A673 (cell line): ENCODE measurements around the gene EYS. TPM values are rescaled to one million over a fixed set of nuclear protein-coding genes. Genes with fewer than 3 reads are reported as not detected.
"Not testable (repeated sequence)": the region's sequence is repeated elsewhere in the genome, so short reads cannot be mapped to it uniquely, and the experiment has no call there.

ENCODE experiments used
- BruUV-seq: library from RNA; stranded (reverse); fragments of 400-500 nt; replicated peaks from 2 replicates; lab custom pipeline; 2021; lab: Mats Ljungman, UMichigan
- CTCF ChIA-PET: fragments of 300-600 bp; sonication (Branson Sonifier 250); formaldehyde crosslinking; loops from one replicate; lab custom pipeline; 2022; ENCODE audit warnings: antibody characterized with exemption; lab: Charles Lee
- POLR2A ChIA-PET: fragments of 300-600 bp; sonication (Branson Sonifier 250); formaldehyde crosslinking; loops from one replicate; lab custom pipeline; 2022; ENCODE audit warnings: antibody characterized with exemption; ENCODE audit not compliant: low non-redundant PET; lab: Charles Lee
- DNase-seq: peaks from one replicate; pipeline ENCODE4 v3.0.0-alpha.2; 2015; ENCODE audit warnings: low spot score
- H3K27ac ChIP-seq: fragments of 200-600 bp; sonication (generic); 2 replicates; pipeline ENCODE4 v1.5.1; 2016; ENCODE audit warnings: mixed run types, low read depth, mild to moderate bottlenecking, mixed read lengths, antibody characterized with exemption, low read length; ENCODE audit not compliant: poor library complexity, severe bottlenecking
- H3K27me3 ChIP-seq: fragments of 200-600 bp; sonication (generic); replicated peaks from 2 replicates; pipeline ENCODE4 v1.6.1; 2017; ENCODE audit warnings: mixed run types, low read depth, mild to moderate bottlenecking, mixed read lengths, antibody characterized with exemption, low read length; ENCODE audit not compliant: insufficient read depth, poor library complexity
- H3K36me3 ChIP-seq: fragments of 200-600 bp; sonication (generic); 2 replicates; pipeline ENCODE4 v1.6.1; 2016; ENCODE audit warnings: mixed run types, mild to moderate bottlenecking, mixed read lengths, antibody characterized with exemption, low read length; ENCODE audit not compliant: insufficient read depth, poor library complexity, severe bottlenecking
- H3K4me1 ChIP-seq: fragments of 200-600 bp; sonication (generic); 2 replicates; pipeline ENCODE4 v1.6.1; 2017; ENCODE audit warnings: mixed run types, mild to moderate bottlenecking, mixed read lengths, antibody characterized with exemption, low read length; ENCODE audit not compliant: insufficient read depth, poor library complexity, severe bottlenecking
- H3K4me3 ChIP-seq: fragments of 200-600 bp; sonication (generic); 2 replicates; pipeline ENCODE4 v1.5.1; 2016; ENCODE audit warnings: low read depth, mixed run types, mild to moderate bottlenecking, mixed read lengths, low read length; ENCODE audit not compliant: poor library complexity, severe bottlenecking
- H3K9me3 ChIP-seq: fragments of 200-600 bp; sonication (generic); 2 replicates; pipeline ENCODE4 v1.6.1; 2016; ENCODE audit warnings: mixed run types, low read depth, mild to moderate bottlenecking, mixed read lengths, antibody characterized with exemption, low read length; ENCODE audit not compliant: poor library complexity, severe bottlenecking
- EZH2 ChIP-seq: fragments of 200-600 bp; sonication (generic); IDR thresholded peaks from 2 replicates; pipeline ENCODE4 v1.6.1; 2017; ENCODE audit warnings: borderline replicate concordance, low read depth, mild to moderate bottlenecking, mixed read lengths, antibody characterized with exemption, low read length; ENCODE audit not compliant: poor library complexity, severe bottlenecking
- intact Hi-C: fragments of 100-400 bp; cut with micrococcal nuclease; formaldehyde crosslinking; loops from one replicate; pipeline ENCODE4 v1.10.0; 2022; ENCODE audit not compliant: unreplicated experiment
- total RNA-seq: library from RNA; stranded (reverse); gene quantifications from 2 replicates; pipeline ENCODE4 v1.2.3, GENCODE V29; 2021
- TF ChIP-seq, protein P1 (sequence below): fragments of 300-800, 200-600 bp; sonication (generic); conservative IDR thresholded peaks from 2 replicates; pipeline ENCODE4 v1.5.1; 2017; ENCODE audit warnings: low read depth, mild to moderate bottlenecking, antibody characterized with exemption, low read length, moderate library complexity, mixed read lengths

The EYS gene
- total RNA-seq, 1 experiment from 2014 or later = 0.47 TPM

DNA sequence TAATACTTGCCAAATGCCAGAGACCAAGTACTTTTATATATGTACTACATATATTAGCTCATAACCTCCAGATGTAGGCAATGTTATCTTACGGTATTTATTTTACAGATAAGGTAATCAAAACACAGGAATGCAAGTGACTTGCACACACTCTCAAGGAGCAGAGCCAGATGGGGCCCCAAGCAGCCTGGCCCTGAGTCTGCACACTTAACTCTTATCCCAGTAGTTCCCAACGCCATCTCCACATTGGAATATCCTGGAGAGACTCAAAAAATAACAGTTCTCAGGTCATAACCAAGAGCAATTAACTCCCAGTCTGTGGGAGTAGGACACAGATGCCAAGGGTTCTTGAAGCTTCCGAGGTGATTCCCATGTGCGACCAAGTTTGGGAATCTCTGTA lies 1672.7 kb downstream of the EYS start:
- BruUV-seq = no TSS peak
- CTCF ChIA-PET = no interaction called here
- intact Hi-C loops = no loop called here

DNA sequence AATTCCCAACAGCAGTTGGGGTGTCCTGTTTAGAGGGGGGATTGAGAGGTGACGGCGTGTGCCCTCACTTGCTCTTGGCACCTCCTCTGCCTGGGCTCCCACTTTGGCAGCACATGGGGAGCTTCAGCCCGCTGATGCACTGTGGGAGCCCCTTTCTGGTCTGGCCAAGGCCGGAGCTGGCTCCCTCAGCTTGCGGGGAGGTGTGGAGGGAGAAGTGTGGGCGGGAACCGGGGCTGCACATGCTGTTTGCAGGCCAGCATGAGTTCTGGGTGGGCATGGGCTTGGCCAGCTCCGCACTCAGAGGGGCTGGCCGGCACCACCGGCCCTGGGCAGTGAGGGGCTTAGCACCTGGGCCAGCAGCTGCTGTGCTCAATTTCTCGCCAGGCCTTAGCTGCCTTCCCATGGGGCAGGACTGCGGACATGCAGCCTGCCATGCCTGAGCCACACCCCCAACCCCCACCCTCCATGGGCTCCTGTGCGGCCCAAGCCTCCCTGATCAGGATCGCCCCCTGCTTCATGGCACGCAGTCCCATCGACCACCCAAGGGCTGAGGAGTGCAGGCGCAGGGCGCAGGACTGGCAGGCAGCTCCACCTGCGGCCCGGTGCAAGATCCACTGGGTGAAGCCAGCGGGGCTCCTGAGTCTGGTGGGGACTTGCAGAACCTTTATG lies 1675.9 kb downstream of the EYS start:
- CTCF ChIA-PET, H3K9me3 ChIP-seq, intact Hi-C loops, H3K27ac ChIP-seq, H3K4me1 ChIP-seq, H3K27me3 ChIP-seq, POLR2A ChIA-PET, H3K36me3 ChIP-seq, BruUV-seq, H3K4me3 ChIP-seq, DNase-seq: not testable (repeated sequence)

More for the DNA sequence above, 1672.7 kb downstream of the EYS start:
- POLR2A ChIA-PET = no interaction called here
- Histone ChIP-seq H3K27ac (no peak overlapping the region), H3K4me3 (no peak overlapping the region), H3K36me3 (no peaks in the 10 kb centered on the region), H3K4me1 (no peaks in the 10 kb centered on the region), H3K9me3 (no peaks in the 10 kb centered on the region), H3K27me3 (no peaks in the 10 kb centered on the region)
- DNase-seq = no peak
- TF ChIP-seq, protein P1, sequence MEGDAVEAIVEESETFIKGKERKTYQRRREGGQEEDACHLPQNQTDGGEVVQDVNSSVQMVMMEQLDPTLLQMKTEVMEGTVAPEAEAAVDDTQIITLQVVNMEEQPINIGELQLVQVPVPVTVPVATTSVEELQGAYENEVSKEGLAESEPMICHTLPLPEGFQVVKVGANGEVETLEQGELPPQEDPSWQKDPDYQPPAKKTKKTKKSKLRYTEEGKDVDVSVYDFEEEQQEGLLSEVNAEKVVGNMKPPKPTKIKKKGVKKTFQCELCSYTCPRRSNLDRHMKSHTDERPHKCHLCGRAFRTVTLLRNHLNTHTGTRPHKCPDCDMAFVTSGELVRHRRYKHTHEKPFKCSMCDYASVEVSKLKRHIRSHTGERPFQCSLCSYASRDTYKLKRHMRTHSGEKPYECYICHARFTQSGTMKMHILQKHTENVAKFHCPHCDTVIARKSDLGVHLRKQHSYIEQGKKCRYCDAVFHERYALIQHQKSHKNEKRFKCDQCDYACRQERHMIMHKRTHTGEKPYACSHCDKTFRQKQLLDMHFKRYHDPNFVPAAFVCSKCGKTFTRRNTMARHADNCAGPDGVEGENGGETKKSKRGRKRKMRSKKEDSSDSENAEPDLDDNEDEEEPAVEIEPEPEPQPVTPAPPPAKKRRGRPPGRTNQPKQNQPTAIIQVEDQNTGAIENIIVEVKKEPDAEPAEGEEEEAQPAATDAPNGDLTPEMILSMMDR = no peak
- TF ChIP-seq EZH2 = no peak

DNA sequence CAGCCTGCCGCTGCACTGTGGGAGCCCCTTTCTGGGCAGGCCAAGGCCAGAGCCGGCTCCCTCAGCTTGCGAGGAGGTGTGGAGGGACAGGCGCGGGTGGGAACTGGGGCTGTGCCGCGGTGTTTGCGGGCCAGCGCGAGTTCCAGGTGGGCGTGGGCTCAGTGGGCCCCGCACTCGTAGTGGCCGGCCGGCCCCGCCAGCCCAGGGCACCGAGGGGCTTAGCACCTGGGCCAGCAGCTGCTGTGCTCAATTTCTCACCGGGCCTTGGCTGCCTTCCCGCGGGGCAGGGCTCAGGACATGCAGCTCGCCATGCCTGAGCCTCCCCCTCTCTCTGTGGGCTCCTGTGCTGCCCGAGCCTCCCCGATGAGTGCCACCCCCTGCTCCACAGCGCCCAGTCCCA lies 1683.3 kb downstream of the EYS start:
- TF ChIP-seq, protein P1 = no peak
- no peak for TF ChIP-seq EZH2
- H3K27ac ChIP-seq = no peak overlapping the region
- BruUV-seq = no TSS peak
- ChIA-PET POLR2A (no interaction called here), CTCF (no interaction called here)
- intact Hi-C loops = no loop called here
- H3K27me3 ChIP-seq = no peaks in the 10 kb centered on the region
- H3K4me3 ChIP-seq = no peak overlapping the region
- no peaks in the 10 kb centered on the region for H3K4me1 ChIP-seq
- DNase-seq = no peak
- H3K9me3 ChIP-seq = no peaks in the 10 kb centered on the region
- H3K36me3 ChIP-seq = no peaks in the 10 kb centered on the region

DNA sequence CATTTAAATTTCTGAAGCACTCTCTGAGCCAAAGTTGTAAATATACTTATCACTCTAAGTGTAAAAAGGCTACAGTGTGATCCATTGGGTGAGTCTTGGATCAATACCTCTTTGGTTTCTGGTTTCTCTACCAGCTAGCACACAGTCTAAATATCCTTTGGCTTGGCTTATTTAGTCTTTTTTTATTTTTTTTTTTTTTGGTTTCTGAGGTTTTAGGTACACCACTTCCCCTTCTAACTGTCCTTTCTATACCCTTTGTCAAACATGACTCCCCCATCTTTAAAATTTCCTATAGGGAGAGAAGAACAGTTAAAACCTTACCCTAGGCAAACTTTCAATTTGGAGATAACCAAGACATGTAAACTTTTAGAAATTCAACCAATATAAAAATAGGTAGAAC lies 1692.4 kb downstream of the EYS start:
- ChIA-PET POLR2A (no interaction called here), CTCF (no interaction called here)
- no peak for DNase-seq
- H3K27me3 ChIP-seq = no peaks in the 10 kb centered on the region
- TF ChIP-seq, protein P1 = no peak
- H3K9me3 ChIP-seq = no peaks in the 10 kb centered on the region
- H3K4me3 ChIP-seq = no peak overlapping the region
- H3K36me3 ChIP-seq = no peaks in the 10 kb centered on the region
- intact Hi-C loops = no loop called here
- no TSS peak for BruUV-seq
- no peaks in the 10 kb centered on the region for H3K4me1 ChIP-seq
- no peak overlapping the region for H3K27ac ChIP-seq
